Spleen (tissue), 11 donors: ENCODE measurements around the gene ST6GALNAC1. TPM values are rescaled to one million over a fixed set of nuclear protein-coding genes. Genes with fewer than 3 reads are reported as not detected.

Experiments used
- DNase-seq: peaks from one replicate; pipeline ENCODE4 v3.0.0-alpha.2; 2020
- H3K27ac ChIP-seq, 8 donors: fragments of 200-600 bp; sonication (generic) in 7 of 8; 1 replicate in 4 of 8; 2 replicates in 4 of 8; pipeline versions ENCODE4 v1.5.0 to v1.8.0; 2016 to 2021; ENCODE audit warnings: inconsistent platforms in 4 of 8, mild to moderate bottlenecking in 4 of 8, moderate library complexity in 1 of 8
- H3K27me3 ChIP-seq, 7 donors: fragments of 200-600 bp; sonication (generic) in 6 of 7; replicated peaks in 1 of 7; 1 replicate in 4 of 7; 2 replicates in 3 of 7; pipeline versions ENCODE4 v1.5.0 to v1.8.0; 2016 to 2021; ENCODE audit warnings: inconsistent platforms in 3 of 7, mild to moderate bottlenecking in 1 of 7
- H3K36me3 ChIP-seq, 6 donors: fragments of 200-600 bp; sonication (generic) in 5 of 6; 1 replicate in 4 of 6; 2 replicates in 2 of 6; pipeline versions ENCODE4 v1.5.0 to v1.8.0; 2016 to 2021; ENCODE audit warnings: inconsistent platforms in 2 of 6
- H3K4me1 ChIP-seq, 6 donors: fragments of 200-600 bp; sonication (generic) in 5 of 6; 1 replicate in 3 of 6; 2 replicates in 3 of 6; pipeline versions ENCODE4 v1.5.0 to v1.8.0; 2016 to 2021; ENCODE audit warnings: inconsistent platforms in 3 of 6
- H3K4me3 ChIP-seq, 8 donors: fragments of 200-600 bp; sonication (generic) in 7 of 8; 1 replicate in 4 of 8; 2 replicates in 4 of 8; pipeline versions ENCODE4 v1.5.0 to v1.8.0; 2016 to 2021; ENCODE audit warnings: inconsistent platforms in 4 of 8, mild to moderate bottlenecking in 4 of 8, moderate library complexity in 2 of 8
- H3K9me3 ChIP-seq, 8 donors: fragments of 200-600 bp; sonication (generic) in 7 of 8; 1 replicate in 4 of 8; 2 replicates in 4 of 8; pipeline versions ENCODE4 v1.5.0 to v1.8.0; 2016 to 2021; ENCODE audit warnings: inconsistent platforms in 4 of 8
- POLR2A ChIP-seq, 3 donors: fragments of 450-650 bp; IDR thresholded peaks; one replicate each; pipeline ENCODE4 v1.5.1; 2017; ENCODE audit warnings: antibody characterized with exemption in 3 of 3, mild to moderate bottlenecking in 1 of 3
- POLR2AphosphoS5 ChIP-seq, 3 donors: sonication (generic); formaldehyde crosslinking; IDR thresholded peaks; one replicate each; pipeline ENCODE4 v1.5.1; 2017; ENCODE audit warnings: antibody characterized with exemption in 3 of 3
- WGBS, 5 donors: extraction: QIAGEN DNeasy Blood & Tissue Kit in 3 of 5; methylation state at CpG; one replicate each; pipeline versions ENCODE4 v1.1.5 to v1.1.7; 2013 to 2018; 5-methylcytosine and 5-hydroxymethylcytosine counted together
- intact Hi-C: fragments of 100-400 bp; cut with DNase I; formaldehyde crosslinking; loops from one replicate; pipeline ENCODE4 v1.15.0; 2023; ENCODE audit warnings: low total_unique reads
- polyA plus RNA-seq, 3 donors: library from polyadenylated mRNA; stranded (reverse); fragments of 200-250 nt; gene quantifications; one replicate each; pipeline ENCODE4 v1.2.1, GENCODE V29; 2013
- total RNA-seq, 7 donors: library from RNA; depleted of rRNA in 3 of 7; stranded (reverse); fragments of >200 nt in 3 of 7; fragmentation: NEBNext Ultra II Directional in 4 of 7; extraction: Animal tissue kit (Norgen Biotek cat#: 25700) in 4 of 7; gene quantifications; one replicate each; pipeline versions ENCODE4 v1.1.0 to v1.2.1, GENCODE V29; 2016 to 2021
- TF ChIP-seq, protein P1 (sequence below), 11 experiments: fragments of 200-600 bp in 7 of 11; fragments of 450-650 bp in 4 of 11; sonication (generic) in 4 of 11; IDR thresholded peaks in 8 of 11; conservative IDR thresholded peaks in 3 of 11; 1 replicate in 7 of 11; 2 replicates in 4 of 11; pipeline versions ENCODE4 v1.4.0 to v1.8.0; 2016 to 2021; ENCODE audit warnings: antibody characterized with exemption in 11 of 11, inconsistent platforms in 4 of 11, mild to moderate bottlenecking in 1 of 11
- donor health status: healthy with polysubstance abuse.
- donor health status: DM: no; HTN: no; CAD: no; lungs with moderate emphysema.
- donor health status: DM: no; HTN: no; CAD: no.
- donor health status: Bipolar disorder and iron deficiency.
- donor health status: healthy.
- donor health status: DM: no; HTN: no; CAD: no.
- donor health status: DM: yes; HTN: yes; CAD: no.

ST6GALNAC1 gene
- total and polyA plus RNA-seq, 10 donors = 2.3 to 25.3 (median 12.9) TPM

DNA sequence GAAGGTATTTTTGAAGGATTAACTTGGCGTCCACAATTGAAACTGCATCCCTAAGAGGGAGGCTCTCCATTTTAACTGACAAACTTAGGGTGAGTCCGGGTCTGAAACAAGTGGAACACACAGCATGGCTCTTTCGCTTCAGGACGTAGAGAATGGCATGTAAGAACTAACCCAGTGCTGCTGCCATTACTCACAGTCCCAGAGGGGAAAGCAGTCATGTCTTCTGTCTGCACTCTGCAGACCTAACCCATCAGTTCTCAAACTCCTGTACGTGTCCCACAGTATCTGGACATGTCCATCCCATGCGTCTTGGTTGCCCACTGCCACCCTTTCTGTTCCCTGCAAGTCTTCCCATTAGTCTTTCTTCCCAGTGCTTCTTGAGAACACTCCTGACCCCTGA lies 563 bp downstream of the ST6GALNAC1 start:
- intact Hi-C loops = no loop called here
- peaks cover 0 to 34% (median 9%) of the 10 kb centered on the region in 6 donors for H3K4me1 ChIP-seq
- peak overlapping the region in 7 of 8 donors; percentile 2 to 62 (median 18) for H3K4me3 ChIP-seq
- TF ChIP-seq POLR2A (IDR thresholded peaks at IDR 0.05) = no peak
- no peak for TF ChIP-seq POLR2AphosphoS5 (IDR thresholded peaks at IDR 0.05)
- TF ChIP-seq, protein P1, sequence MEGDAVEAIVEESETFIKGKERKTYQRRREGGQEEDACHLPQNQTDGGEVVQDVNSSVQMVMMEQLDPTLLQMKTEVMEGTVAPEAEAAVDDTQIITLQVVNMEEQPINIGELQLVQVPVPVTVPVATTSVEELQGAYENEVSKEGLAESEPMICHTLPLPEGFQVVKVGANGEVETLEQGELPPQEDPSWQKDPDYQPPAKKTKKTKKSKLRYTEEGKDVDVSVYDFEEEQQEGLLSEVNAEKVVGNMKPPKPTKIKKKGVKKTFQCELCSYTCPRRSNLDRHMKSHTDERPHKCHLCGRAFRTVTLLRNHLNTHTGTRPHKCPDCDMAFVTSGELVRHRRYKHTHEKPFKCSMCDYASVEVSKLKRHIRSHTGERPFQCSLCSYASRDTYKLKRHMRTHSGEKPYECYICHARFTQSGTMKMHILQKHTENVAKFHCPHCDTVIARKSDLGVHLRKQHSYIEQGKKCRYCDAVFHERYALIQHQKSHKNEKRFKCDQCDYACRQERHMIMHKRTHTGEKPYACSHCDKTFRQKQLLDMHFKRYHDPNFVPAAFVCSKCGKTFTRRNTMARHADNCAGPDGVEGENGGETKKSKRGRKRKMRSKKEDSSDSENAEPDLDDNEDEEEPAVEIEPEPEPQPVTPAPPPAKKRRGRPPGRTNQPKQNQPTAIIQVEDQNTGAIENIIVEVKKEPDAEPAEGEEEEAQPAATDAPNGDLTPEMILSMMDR (IDR thresholded peaks at IDR 0.05 in 8 of 11, conservative IDR thresholded peaks at IDR 0.05 in 3 of 11) = no peak
- peak overlapping the region in 7 of 8 donors; percentile 39 to 77 (median 68) for H3K27ac ChIP-seq
- H3K9me3 ChIP-seq = peaks cover 0 to 24% (median 21%) of the 10 kb centered on the region in 8 donors
- peaks cover 0 to 4% (median 0%) of the 10 kb centered on the region in 7 donors for H3K27me3 ChIP-seq
- WGBS, 5 donors = 60 to 83% (median 74%) methylated on average over 6 of the region's 6 CpGs
- no peaks in the 10 kb centered on the region for H3K36me3 ChIP-seq
- no peak for DNase-seq

GRCh38 chr17:76642032-76642561 lies 1.5 kb downstream of the ST6GALNAC1 start:
- intact Hi-C loops = no loop called here

DNA sequence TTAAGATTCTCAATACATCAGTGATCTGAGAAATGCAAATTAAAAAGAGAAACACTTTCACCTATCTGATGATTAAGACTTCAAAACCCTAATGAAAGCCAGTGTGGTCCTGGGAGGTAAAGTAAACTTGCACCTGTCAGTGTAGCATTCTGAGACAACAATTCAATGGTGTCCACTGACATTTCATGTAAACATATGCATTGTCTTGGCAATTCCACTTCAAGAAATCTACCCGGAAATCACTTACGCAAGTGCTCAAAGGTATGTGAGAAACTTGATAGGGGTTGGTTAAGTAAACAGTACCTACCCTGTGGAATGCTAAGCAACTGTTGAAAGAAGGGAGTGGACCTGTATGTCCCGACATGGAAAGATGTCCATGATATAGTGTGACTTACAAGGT lies 2.1 kb downstream of the ST6GALNAC1 start:
- Histone ChIP-seq H3K4me1 (peaks cover 0 to 34% (median 9%) of the 10 kb centered on the region in 6 donors), H3K36me3 (no peaks in the 10 kb centered on the region), H3K27ac (peak overlapping the region in 5 of 8 donors; percentile 38 to 76 (median 62)), H3K9me3 (peaks cover 0 to 12% (median 10%) of the 10 kb centered on the region in 8 donors), H3K4me3 (peak overlapping the region in 4 of 8 donors; percentile 6 to 62 (median 28)), H3K27me3 (no peaks in the 10 kb centered on the region)
- 42 to 73% (median 44%) methylated on average over 3 of the region's 3 CpGs for WGBS, 5 donors
- no peak for TF ChIP-seq POLR2AphosphoS5 (IDR thresholded peaks at IDR 0.05)
- TF ChIP-seq, protein P1 (IDR thresholded peaks at IDR 0.05 in 8 of 11, conservative IDR thresholded peaks at IDR 0.05 in 3 of 11) = no peak
- no peak for TF ChIP-seq POLR2A (IDR thresholded peaks at IDR 0.05)
- DNase-seq = no peak
- intact Hi-C loops = no loop called here

More at GRCh38 chr17:76642032-76642561, 1.5 kb downstream of the ST6GALNAC1 start:
- peaks cover 0 to 34% (median 9%) of the 10 kb centered on the region in 6 donors for H3K4me1 ChIP-seq
- peak overlapping the region in 6 of 8 donors; percentile 43 to 77 (median 70) for H3K27ac ChIP-seq
- H3K9me3 ChIP-seq = peaks cover 0 to 18% (median 16%) of the 10 kb centered on the region in 8 donors
- DNase-seq = no peak
- no peak for TF ChIP-seq POLR2A (IDR thresholded peaks at IDR 0.05)
- TF ChIP-seq, protein P1 (IDR thresholded peaks at IDR 0.05 in 8 of 11, conservative IDR thresholded peaks at IDR 0.05 in 3 of 11) = no peak
- no peak for TF ChIP-seq POLR2AphosphoS5 (IDR thresholded peaks at IDR 0.05)
- no peaks in the 10 kb centered on the region for H3K27me3 ChIP-seq
- WGBS, 5 donors = 76 to 86% (median 83%) methylated on average over 5 of the region's 5 CpGs
- H3K36me3 ChIP-seq = no peaks in the 10 kb centered on the region
- peak overlapping the region in 6 of 8 donors; percentile 5 to 62 (median 18) for H3K4me3 ChIP-seq

DNA sequence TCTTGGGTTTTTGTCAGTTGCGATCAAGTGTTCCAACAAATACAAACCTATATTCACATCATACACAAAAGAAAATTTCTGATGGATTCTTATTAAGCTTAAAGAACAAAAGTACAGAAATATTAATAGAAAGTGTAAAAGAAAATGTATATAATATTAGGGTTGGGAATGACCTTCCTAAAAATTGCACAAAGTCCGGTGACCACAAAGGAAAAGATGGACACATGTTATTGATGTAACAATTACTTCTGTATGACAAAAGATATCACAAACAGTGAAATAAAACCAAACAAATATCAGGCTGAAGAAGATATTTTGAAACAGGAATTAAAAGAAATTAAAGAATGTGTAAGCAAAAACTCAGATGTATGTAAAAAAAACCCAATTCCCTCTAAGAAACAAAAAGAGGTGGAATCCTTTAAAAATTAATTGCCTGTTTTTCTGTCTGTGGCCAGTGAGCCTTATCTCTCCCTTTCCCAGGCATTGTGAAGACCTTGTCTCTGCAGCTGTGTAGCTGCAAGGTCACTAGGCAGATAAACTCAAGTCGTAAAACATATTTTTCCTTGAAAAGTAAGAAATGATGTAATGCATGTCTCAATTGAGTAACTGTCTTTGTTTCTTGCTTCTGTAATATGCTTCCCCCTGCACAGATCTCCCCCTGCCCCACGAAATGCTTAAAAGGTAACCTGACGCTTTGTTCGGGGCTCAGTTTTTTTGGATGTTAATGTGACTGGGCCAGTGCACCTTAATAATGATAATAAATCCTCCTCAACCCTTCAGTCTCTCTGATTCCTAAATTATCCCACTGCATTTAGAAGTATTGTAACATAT lies 2.8 kb downstream of the ST6GALNAC1 start:
- DNase-seq = no peak
- H3K36me3 ChIP-seq = no peaks in the 10 kb centered on the region
- intact Hi-C loops = no loop called here
- TF ChIP-seq POLR2A (IDR thresholded peaks at IDR 0.05) = no peak
- TF ChIP-seq, protein P1 (IDR thresholded peaks at IDR 0.05 in 8 of 11, conservative IDR thresholded peaks at IDR 0.05 in 3 of 11) = no peak
- no peak for TF ChIP-seq POLR2AphosphoS5 (IDR thresholded peaks at IDR 0.05)
- peaks cover 0 to 34% (median 9%) of the 10 kb centered on the region in 6 donors for H3K4me1 ChIP-seq
- H3K27ac ChIP-seq = peak overlapping the region in 7 of 8 donors; percentile 26 to 76 (median 54)
- no peaks in the 10 kb centered on the region for H3K27me3 ChIP-seq
- WGBS, 5 donors = 47 to 65% (median 55%) methylated on average over 6 of the region's 6 CpGs
- H3K4me3 ChIP-seq = peak overlapping the region in 4 of 8 donors; percentile 6 to 62 (median 24)
- peaks cover 0 to 5% (median 4%) of the 10 kb centered on the region in 8 donors for H3K9me3 ChIP-seq
